Raji (cell line): ENCODE measurements around the gene MISP.

Source experiments
- POLR2A ChIP-seq: IDR thresholded peaks from 2 replicates; pipeline ENCODE4 v1.6.1; 2011; ENCODE audit warnings: low read depth, low read length, control low read depth; ENCODE audit not compliant: insufficient read depth

MISP gene

GRCh38 chr19:755063-755462 is 4.2 kb downstream of the MISP start:
- no peak for TF ChIP-seq POLR2A

- no peak for TF ChIP-seq POLR2A
Measured at GRCh38 chr19:756236-756635, 5.3 kb downstream of the MISP start.

GRCh38 chr19:756821-757688 is 6.1 kb downstream of the MISP start:
- no peak for TF ChIP-seq POLR2A

- TF ChIP-seq POLR2A, result no peak
Measured at GRCh38 chr19:757811-758668, 7.1 kb downstream of the MISP start.

- no peak for TF ChIP-seq POLR2A
Measured at GRCh38 chr19:763181-763580, 12.3 kb downstream of the MISP start.

GRCh38 chr19:763869-764268 is 13.0 kb downstream of the MISP start:
- TF ChIP-seq POLR2A, result no peak

- no peak for TF ChIP-seq POLR2A
Measured at GRCh38 chr19:764301-764700, 13.4 kb downstream of the MISP start.

- TF ChIP-seq POLR2A, result no peak
Measured at GRCh38 chr19:765179-765738, 14.3 kb downstream of the MISP start.

- no peak for TF ChIP-seq POLR2A
Measured at GRCh38 chr19:768424-768823, 17.5 kb downstream of the MISP start.

- no peak for TF ChIP-seq POLR2A
Measured at GRCh38 chr19:769616-770015, 18.7 kb downstream of the MISP start.

- TF ChIP-seq POLR2A, result no peak
Measured at GRCh38 chr19:771332-771785, 20.4 kb downstream of the MISP start.

GRCh38 chr19:772063-772462 is 21.2 kb downstream of the MISP start:
- no peak for TF ChIP-seq POLR2A

- no peak for TF ChIP-seq POLR2A
Measured at GRCh38 chr19:772730-773436, 22.0 kb downstream of the MISP start.

- no peak for TF ChIP-seq POLR2A
Measured at GRCh38 chr19:776549-776948, 25.6 kb downstream of the MISP start.
